NCI-H2107 (cell line): ENCODE measurements around the gene ATG13.
"Not testable (repeated sequence)": the region's sequence is repeated elsewhere in the genome, so short reads cannot be mapped to it uniquely, and the experiment has no call there.

Experiments used
- DNase-seq: peaks from one replicate; lab custom pipeline; 2025; lab: John Stamatoyannopoulos, UW

ATG13 gene

GRCh38 chr11:46643986-46644385 is 26.6 kb downstream of the ATG13 start:
- no peak for DNase-seq

GRCh38 chr11:46649180-46649738 is 31.9 kb downstream of the ATG13 start:
- peak; percentile 46 for DNase-seq

GRCh38 chr11:46655631-46656030 is 38.3 kb downstream of the ATG13 start:
- no peak for DNase-seq

- no peak for DNase-seq
Measured at GRCh38 chr11:46657186-46657585, 39.8 kb downstream of the ATG13 start.

GRCh38 chr11:46658259-46658658 is 40.9 kb downstream of the ATG13 start:
- DNase-seq = no peak

- no peak for DNase-seq
Measured at GRCh38 chr11:46659908-46660307, 42.6 kb downstream of the ATG13 start.

- DNase-seq = no peak
Measured at GRCh38 chr11:46661836-46662235, 44.5 kb downstream of the ATG13 start.

GRCh38 chr11:46662366-46662765 is 45.0 kb downstream of the ATG13 start:
- no peak for DNase-seq

GRCh38 chr11:46663277-46663940 is 46.1 kb downstream of the ATG13 start:
- no peak for DNase-seq

- no peak for DNase-seq
Measured at GRCh38 chr11:46664612-46665011, 47.3 kb downstream of the ATG13 start.

GRCh38 chr11:46665356-46665755 is 48.0 kb downstream of the ATG13 start:
- DNase-seq = no peak

- no peak for DNase-seq
Measured at GRCh38 chr11:46666516-46666915, 49.2 kb downstream of the ATG13 start.

GRCh38 chr11:46667043-46667481 is 49.7 kb downstream of the ATG13 start:
- DNase-seq = no peak

- DNase-seq = no peak
Measured at GRCh38 chr11:46668480-46669085, 51.2 kb downstream of the ATG13 start.

- DNase-seq = no peak
Measured at GRCh38 chr11:46669711-46670139, 52.4 kb downstream of the ATG13 start.

- DNase-seq = not testable (repeated sequence)
Measured at GRCh38 chr11:46670521-46670920, 53.2 kb downstream of the ATG13 start.

- DNase-seq = no peak
Measured at GRCh38 chr11:46671958-46672315, 54.6 kb downstream of the ATG13 start.

GRCh38 chr11:46672381-46672839 is 55.1 kb downstream of the ATG13 start:
- DNase-seq = no peak

- DNase-seq = no peak
Measured at GRCh38 chr11:46673713-46674462, 56.5 kb downstream of the ATG13 start.

GRCh38 chr11:46674463-46675287 is 57.3 kb downstream of the ATG13 start:
- no peak for DNase-seq

- DNase-seq = no peak
Measured at GRCh38 chr11:46675288-46675851, 58.0 kb downstream of the ATG13 start.

- DNase-seq = no peak
Measured at GRCh38 chr11:46675949-46676348, 58.6 kb downstream of the ATG13 start.
